Stimulated activated CD8-positive, alpha-beta memory T cell treated with anti-CD3 and anti-CD28 coated beads, Interleukin-4, amount 100 ng/mL, for 48 hours (primary cell): ENCODE measurements around the gene RPTOR.

Experiments used
- DNase-seq: peaks from one replicate; pipeline ENCODE4 v3.0.0-alpha.2; 2020

RPTOR gene

DNA sequence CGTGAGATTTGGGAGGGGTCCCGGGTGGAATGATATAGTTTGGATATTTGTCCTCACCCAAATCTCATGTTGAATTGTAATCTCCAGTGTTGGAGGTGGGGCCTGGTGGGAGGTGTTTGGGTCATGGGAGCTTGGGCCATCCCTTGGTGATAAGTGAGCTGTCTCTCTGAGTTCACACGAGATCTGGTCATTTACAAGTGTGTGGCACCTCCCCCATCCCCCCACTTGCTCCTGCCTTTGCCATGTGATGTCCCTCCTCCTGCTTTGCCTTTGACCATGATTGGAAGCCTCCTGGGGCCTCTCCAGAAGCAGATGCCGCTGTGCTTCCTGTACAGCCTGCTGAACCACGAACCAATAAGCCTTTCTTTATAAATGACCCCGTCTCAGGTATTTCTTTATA, 469.0 kb downstream of the RPTOR start:
- no peak for DNase-seq

DNA sequence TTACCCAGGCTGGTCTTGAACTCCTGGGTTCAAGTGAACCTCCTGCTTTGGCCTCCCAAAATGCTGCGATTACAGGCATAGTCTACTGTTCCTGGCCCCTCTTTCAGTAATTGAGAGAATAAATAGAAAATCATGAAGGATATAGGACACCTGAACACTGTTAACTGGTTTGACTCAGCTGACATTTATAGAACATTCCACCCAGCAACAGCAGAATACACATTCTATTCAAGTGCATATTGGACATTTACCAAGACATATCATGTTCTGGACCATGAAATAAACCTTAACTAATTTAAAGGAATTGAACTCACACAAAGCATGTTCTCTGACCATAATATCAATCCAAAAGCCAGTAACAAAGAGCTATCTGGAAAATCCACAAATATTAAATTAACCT, 470.5 kb downstream of the RPTOR start:
- no peak for DNase-seq
